K562 (cell line): ENCODE results near the gene SRRT. TPM values are rescaled to one million over a fixed set of nuclear protein-coding genes. Genes with fewer than 3 reads are reported as not detected.
A peak's percentile ranks its signal among the peaks of the same experiment; 100 is the strongest.

Experiments used
- ATF4 ChIP-seq: fragments of 450-650 bp; formaldehyde crosslinking; IDR thresholded peaks from 2 replicates; pipeline ENCODE4 v1.4.0; 2022; ENCODE audit warnings: mild to moderate bottlenecking, moderate library complexity
- ATF7 ChIP-seq: fragments of 450-650 bp; IDR thresholded peaks from 2 replicates; pipeline ENCODE4 v1.7.1; 2014; ENCODE audit warnings: mild to moderate bottlenecking, moderate library complexity
- CBFA2T3 ChIP-seq: fragments of 450-650 bp; IDR thresholded peaks from 2 replicates; pipeline ENCODE4 v1.6.1; 2017
- CBX1 ChIP-seq: sonication (generic); IDR thresholded peaks from 2 replicates; pipeline ENCODE4 v1.6.1; 2016; ENCODE audit warnings: antibody characterized with exemption, low read depth, mild to moderate bottlenecking
- ETV5 ChIP-seq: sonication (generic); formaldehyde crosslinking; IDR thresholded peaks from 2 replicates; pipeline ENCODE4 v1.4.0; 2020; ENCODE audit warnings: low read depth, mild to moderate bottlenecking, missing genetic modification reagents
- GTF2E2 ChIP-seq: fragments of 200-800 bp; sonication (Bioruptor generic); IDR thresholded peaks from 2 replicates; pipeline ENCODE4 v1.6.1; 2016; ENCODE audit warnings: missing genetic modification characterization, missing compliant biosample characterization
- HNRNPL ChIP-seq: fragments of 200-400 bp; formaldehyde crosslinking; IDR thresholded peaks from 2 replicates; pipeline ENCODE4 v1.6.1; 2017; ENCODE audit warnings: low read depth, mild to moderate bottlenecking, low read length
- MCM5 ChIP-seq: fragments of 450-650 bp; IDR thresholded peaks from 2 replicates; pipeline ENCODE4 v1.6.1; 2016; ENCODE audit warnings: low read depth
- MEF2D ChIP-seq: conservative IDR thresholded peaks from 2 replicates; pipeline ENCODE4 v1.6.1; 2016; ENCODE audit warnings: low read depth, missing genetic modification characterization, missing compliant biosample characterization
- MEIS2 ChIP-seq: fragments of 450-650 bp; IDR thresholded peaks from 2 replicates; pipeline ENCODE4 v1.6.1; 2014; ENCODE audit warnings: mild to moderate bottlenecking; ENCODE audit not compliant: partially characterized antibody
- NR1H2 ChIP-seq: sonication (generic); formaldehyde crosslinking; IDR thresholded peaks from 2 replicates; pipeline ENCODE4 v1.4.0; 2020; ENCODE audit warnings: mild to moderate bottlenecking, missing genetic modification reagents
- PHF20 ChIP-seq: fragments of 450-650 bp; IDR thresholded peaks from 2 replicates; pipeline ENCODE4 v1.6.1; 2018; ENCODE audit not compliant: partially characterized antibody
- SAFB2 ChIP-seq: fragments of 200-400 bp; formaldehyde crosslinking; IDR thresholded peaks from 2 replicates; pipeline ENCODE4 v1.6.1; 2018; ENCODE audit warnings: borderline replicate concordance, low read length, low read depth, moderate library complexity; ENCODE audit not compliant: severe bottlenecking
- SMC3 ChIP-seq: conservative IDR thresholded peaks from 2 replicates; pipeline ENCODE4 v1.6.1; 2011; ENCODE audit warnings: low read depth, low read length, improper control_type of control experiment; ENCODE audit not compliant: insufficient read depth
- TCF15 ChIP-seq: fragments of 250-450 bp; sonication (Bioruptor Pico); IDR thresholded peaks from 2 replicates; pipeline ENCODE4 v1.8.0; 2022; ENCODE audit warnings: moderate library complexity, mild to moderate bottlenecking, inconsistent platforms
- TEAD4 ChIP-seq, 2 experiments: sonication (generic) in 1 of 2; formaldehyde crosslinking in 1 of 2; IDR thresholded peaks; 2 replicates each; pipeline versions ENCODE4 v1.6.1 to v1.8.0; 2012 to 2022; ENCODE audit warnings: borderline replicate concordance in 1 of 2, inconsistent platforms in 1 of 2, low read length in 1 of 2, mild to moderate bottlenecking in 1 of 2, missing genetic modification reagents in 1 of 2
- TRIM24 ChIP-seq, 2 experiments: fragments of 450-650 bp; IDR thresholded peaks; 2 replicates each; pipeline ENCODE4 v1.6.1; 2016
- WHSC1 ChIP-seq: IDR thresholded peaks from one replicate; pipeline ENCODE4 v1.6.1; 2012; ENCODE audit warnings: low read length, control low read depth, inconsistent platforms
- ZNF12 ChIP-seq: sonication (generic); formaldehyde crosslinking; IDR thresholded peaks from 2 replicates; pipeline ENCODE4 v1.4.0; 2020; ENCODE audit warnings: mild to moderate bottlenecking, missing genetic modification reagents
- ZNF239 ChIP-seq: fragments of 250-450 bp; sonication (Bioruptor Pico); IDR thresholded peaks from 2 replicates; pipeline ENCODE4 v1.4.0; 2020; ENCODE audit warnings: mild to moderate bottlenecking
- ZNF316 ChIP-seq: fragments of 450-650 bp; IDR thresholded peaks from 2 replicates; pipeline ENCODE4 v1.6.1; 2016
- ZNF785 ChIP-seq: fragments of 250-450 bp; sonication (Bioruptor Pico); IDR thresholded peaks from 2 replicates; pipeline ENCODE4 v1.4.0; 2020; ENCODE audit warnings: mild to moderate bottlenecking
- ZNF79 ChIP-seq: fragments of 250-450 bp; sonication (Bioruptor Pico); IDR thresholded peaks from 2 replicates; pipeline ENCODE4 v1.4.0; 2020; ENCODE audit warnings: low read depth, mild to moderate bottlenecking, moderate library complexity
- ZSCAN32 ChIP-seq: fragments of 450-650 bp; formaldehyde crosslinking; IDR thresholded peaks from 2 replicates; pipeline ENCODE4 v1.4.0; 2020; ENCODE audit warnings: mild to moderate bottlenecking, moderate library complexity
- polyA plus RNA-seq, 8 experiments: library from polyadenylated mRNA; depleted of rRNA in 4 of 8; stranded (reverse) in 5 of 8; unstranded in 3 of 8; fragments of >200 nt; fragmentation: Nextera tagmentation in 2 of 8; fragmentation: Illumina TruSeq in 1 of 8; extraction: Ambion mirVana in 2 of 8; extraction: Trizol in 1 of 8; gene quantifications; 2 replicates each; pipeline versions ENCODE4 v1.2.1 to v1.2.3, GENCODE V29; 2011 to 2014; ENCODE audit warnings: inconsistent platforms in 1 of 8, missing spikeins in 1 of 8
- total RNA-seq, 7 experiments: library from RNA; depleted of rRNA in 6 of 7; stranded (reverse); fragments of >200 nt in 6 of 7; fragmentation: Illumina TruSeq in 2 of 7; extraction: Trizol in 2 of 7; gene quantifications; 2 replicates each; pipeline versions ENCODE4 v1.2.1 to v1.2.3, GENCODE V29; 2011 to 2021; ENCODE audit warnings: low replicate concordance in 1 of 7
- TF ChIP-seq, protein P1 (sequence below), 3 experiments: fragments of 200-800 bp in 1 of 3; sonication (Bioruptor generic) in 1 of 3; sonication (generic) in 1 of 3; formaldehyde crosslinking in 1 of 3; IDR thresholded peaks; 2 replicates each; pipeline versions ENCODE4 v1.6.1 to v1.8.0; 2016 to 2022; ENCODE audit warnings: mild to moderate bottlenecking in 2 of 3, missing compliant biosample characterization in 2 of 3, missing genetic modification characterization in 2 of 3, missing genetic modification reagents in 1 of 3
- TF ChIP-seq, protein P2 (sequence below): fragments of 250-450 bp; sonication (Bioruptor Pico); IDR thresholded peaks from 2 replicates; pipeline ENCODE4 v1.4.0; 2020; ENCODE audit warnings: borderline replicate concordance

SRRT gene
- total and polyA plus RNA-seq, 9 of the 15 experiments (the other 6 are each of a cell fraction or from before 2014, with no cell fraction given), result 10.3 to 263 (median 84.4) TPM

DNA sequence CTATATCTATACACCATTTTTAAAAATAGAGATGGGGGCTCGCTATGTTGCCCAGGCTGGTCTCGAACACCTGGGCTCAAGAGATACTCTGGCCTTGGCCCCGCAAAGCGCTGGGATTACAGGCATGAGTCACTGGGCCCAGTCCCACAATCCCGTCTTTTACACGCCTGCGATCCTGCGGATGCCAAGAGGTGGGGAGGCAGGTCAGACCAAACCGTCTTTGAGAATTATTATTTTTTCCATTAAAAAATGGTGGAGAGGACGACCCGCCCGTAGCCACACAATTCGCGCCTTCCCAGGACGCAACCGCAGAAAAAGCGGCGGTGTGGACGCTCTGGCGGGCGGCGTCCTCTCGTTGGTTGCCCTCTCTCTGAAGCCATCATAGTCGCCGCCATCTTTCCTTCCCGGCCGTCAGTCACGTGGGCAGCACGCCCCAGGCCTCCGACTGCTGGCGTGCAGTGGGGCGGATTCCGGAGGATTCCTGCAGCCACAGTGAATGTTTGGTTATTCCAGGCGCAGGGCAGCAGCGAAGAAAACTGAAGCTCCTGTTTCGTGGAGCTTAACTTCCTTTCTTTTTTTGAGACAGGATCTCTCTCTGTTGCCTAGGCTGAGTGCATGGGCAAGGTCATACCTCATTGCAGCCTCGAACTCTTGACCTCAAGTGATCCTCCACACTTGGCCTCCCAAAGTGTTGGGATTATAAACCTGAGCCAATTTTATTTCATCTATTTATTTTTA, 37.6 kb upstream of the SRRT start (continued):
- TF ChIP-seq ZSCAN32 (CRISPR knock-in tag), result no peak
- TF ChIP-seq NR1H2 (CRISPR knock-in tag), result no peak
- TF ChIP-seq TEAD4 (IDR thresholded peaks at IDR 0.05; ENCODE audit: low read length), result no peak
- no peak for TF ChIP-seq TEAD4 (CRISPR knock-in tag; IDR thresholded peaks at IDR 0.05; ENCODE audit: borderline replicate concordance)
- TF ChIP-seq PHF20, result peak; percentile 81
- no peak for TF ChIP-seq ZNF12 (CRISPR knock-in tag)
- peak; percentile 53; the same call in 1 of the 2 replicates for TF ChIP-seq ETV5 (CRISPR knock-in tag)
- no peak for TF ChIP-seq MCM5
- TF ChIP-seq ATF7, result peak; percentile 81
- TF ChIP-seq ATF4 (CRISPR knock-in tag), result no peak
- TF ChIP-seq HNRNPL, result no peak
- TF ChIP-seq TCF15 (CRISPR knock-in tag), result no peak
- no peak for TF ChIP-seq MEIS2
- no peak for TF ChIP-seq ZNF79
- TF ChIP-seq TRIM24 (IDR thresholded peaks at IDR 0.05), result peak in 1 of 2 experiments; percentile 45; a peak in 1 of 4 replicates
- no peak for TF ChIP-seq SMC3
- TF ChIP-seq SAFB2, result no peak
- peak; percentile 74; the same call in 1 of the 2 replicates for TF ChIP-seq CBX1
- TF ChIP-seq MEF2D (tag), result no peak
- no peak for TF ChIP-seq ZNF239 (CRISPR knock-in tag)
- TF ChIP-seq, protein P1, sequence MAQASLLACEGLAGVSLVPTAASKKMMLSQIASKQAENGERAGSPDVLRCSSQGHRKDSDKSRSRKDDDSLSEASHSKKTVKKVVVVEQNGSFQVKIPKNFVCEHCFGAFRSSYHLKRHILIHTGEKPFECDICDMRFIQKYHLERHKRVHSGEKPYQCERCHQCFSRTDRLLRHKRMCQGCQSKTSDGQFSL (CRISPR knock-in tag; IDR thresholded peaks at IDR 0.05), result 0 out of 2 replicates have a peak, but pooled peaks have one; percentile 47
- TF ChIP-seq, protein P1 (tag; IDR thresholded peaks at IDR 0.05), result no peak
- peak; percentile 81; the same call in 1 of the 2 replicates for TF ChIP-seq GTF2E2 (tag)
- TF ChIP-seq ZNF316, result no peak
- TF ChIP-seq ZNF785 (CRISPR knock-in tag), result no peak
- no peak for TF ChIP-seq CBFA2T3
- no peak for TF ChIP-seq WHSC1
- TF ChIP-seq, protein P2, sequence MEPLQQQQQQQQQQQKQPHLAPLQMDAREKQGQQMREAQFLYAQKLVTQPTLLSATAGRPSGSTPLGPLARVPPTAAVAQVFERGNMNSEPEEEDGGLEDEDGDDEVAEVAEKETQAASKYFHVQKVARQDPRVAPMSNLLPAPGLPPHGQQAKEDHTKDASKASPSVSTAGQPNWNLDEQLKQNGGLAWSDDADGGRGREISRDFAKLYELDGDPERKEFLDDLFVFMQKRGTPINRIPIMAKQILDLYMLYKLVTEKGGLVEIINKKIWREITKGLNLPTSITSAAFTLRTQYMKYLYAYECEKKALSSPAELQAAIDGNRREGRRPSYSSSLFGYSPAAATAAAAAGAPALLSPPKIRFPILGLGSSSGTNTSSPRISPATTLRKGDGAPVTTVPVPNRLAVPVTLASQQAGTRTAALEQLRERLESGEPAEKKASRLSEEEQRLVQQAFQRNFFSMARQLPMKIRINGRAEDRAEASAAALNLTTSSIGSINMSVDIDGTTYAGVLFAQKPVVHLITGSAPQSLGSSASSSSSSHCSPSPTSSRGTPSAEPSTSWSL (CRISPR knock-in tag), result no peak
